Prostate gland (tissue), 2 donors: ENCODE results near the gene SNAPC2.

Experiments
- CTCF ChIP-seq, 4 experiments: fragments of 200-600 bp in 2 of 4; fragments of 450-650 bp in 2 of 4; sonication (generic) in 2 of 4; IDR thresholded peaks; 1 replicate in 3 of 4; 2 replicates in 1 of 4; pipeline ENCODE4 v1.5.1; 2016 to 2019; ENCODE audit warnings: antibody characterized with exemption in 4 of 4, mild to moderate bottlenecking in 2 of 4, moderate library complexity in 2 of 4
- POLR2A ChIP-seq: fragments of 450-650 bp; IDR thresholded peaks from one replicate; pipeline ENCODE4 v1.6.1; 2016; ENCODE audit warnings: antibody characterized with exemption, mild to moderate bottlenecking
- POLR2AphosphoS5 ChIP-seq: sonication (generic); formaldehyde crosslinking; IDR thresholded peaks from one replicate; pipeline ENCODE4 v1.6.1; 2017; ENCODE audit warnings: antibody characterized with exemption

- no peak for TF ChIP-seq CTCF (IDR thresholded peaks at IDR 0.05)
- no peak for TF ChIP-seq POLR2AphosphoS5
- TF ChIP-seq POLR2A, result no peak
These were observed 4.6 kb downstream of the SNAPC2 start for GRCh38 chr19:7924651-7925170.
